ENCODE data around the gene CCDC7.
"Not testable (repeated sequence)": the region's sequence is repeated elsewhere in the genome, so short reads cannot be mapped to it uniquely, and the experiment has no call there.

CCDC7 gene

GRCh38 chr10:32891261-32891660 lies 445.3 kb downstream of the CCDC7 start:
- DNase-seq, result no peak

DNA sequence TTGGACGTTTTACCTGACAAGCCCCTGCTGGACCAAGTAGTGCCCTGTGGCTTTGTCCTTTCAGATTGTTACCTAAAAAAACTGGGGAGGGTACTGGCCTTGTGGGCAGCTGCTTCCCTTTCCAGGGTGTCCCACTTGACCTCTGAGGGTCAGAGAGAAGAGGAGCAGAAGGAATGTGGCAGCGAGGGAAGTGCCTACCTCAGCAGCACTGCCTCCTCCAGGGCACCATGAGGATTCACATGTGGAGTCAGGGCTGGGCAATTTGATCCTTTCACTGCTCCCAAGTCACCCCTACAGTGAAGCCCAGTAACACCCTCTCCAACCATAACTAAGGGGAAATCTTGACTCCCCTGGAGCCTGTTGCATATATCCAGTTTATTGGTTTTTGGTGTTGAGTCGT lies 447.5 kb downstream of the CCDC7 start:
- no peak for DNase-seq

DNA sequence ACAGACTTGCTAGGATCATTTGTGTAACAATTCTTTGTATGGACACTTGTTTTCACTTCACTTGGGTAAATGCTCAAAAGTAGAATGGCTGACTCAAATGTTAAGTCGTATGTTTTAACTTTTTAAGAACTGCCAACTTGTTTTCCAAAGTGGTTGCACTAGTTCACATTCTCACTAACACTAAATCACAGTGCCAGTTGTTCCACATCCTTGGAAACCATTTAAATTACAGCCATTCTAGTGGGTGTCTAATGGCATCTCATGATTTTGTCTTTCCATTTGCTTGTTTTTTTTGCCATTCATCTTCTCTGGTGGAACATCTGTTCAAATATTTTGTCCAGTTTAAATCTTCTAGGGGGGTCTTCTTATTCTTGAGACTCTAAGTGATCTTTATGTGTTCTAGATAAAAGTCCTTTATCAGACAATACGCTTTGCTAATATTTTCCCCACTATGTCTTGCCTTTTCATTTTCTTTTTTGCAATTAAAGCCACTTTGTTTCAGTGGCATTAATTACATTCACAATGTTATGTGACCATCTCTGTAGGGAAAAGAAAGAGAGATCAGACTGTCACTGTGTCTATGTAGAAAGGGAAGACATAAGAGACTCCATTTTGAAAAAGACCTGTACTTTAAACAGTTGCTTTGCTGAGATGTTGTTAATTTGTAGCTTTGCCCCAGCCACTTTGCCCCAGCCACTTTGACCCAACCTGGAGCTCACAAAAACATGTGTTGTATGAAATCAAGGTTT lies 448.1 kb downstream of the CCDC7 start:
- DNase-seq, result no peak

DNA sequence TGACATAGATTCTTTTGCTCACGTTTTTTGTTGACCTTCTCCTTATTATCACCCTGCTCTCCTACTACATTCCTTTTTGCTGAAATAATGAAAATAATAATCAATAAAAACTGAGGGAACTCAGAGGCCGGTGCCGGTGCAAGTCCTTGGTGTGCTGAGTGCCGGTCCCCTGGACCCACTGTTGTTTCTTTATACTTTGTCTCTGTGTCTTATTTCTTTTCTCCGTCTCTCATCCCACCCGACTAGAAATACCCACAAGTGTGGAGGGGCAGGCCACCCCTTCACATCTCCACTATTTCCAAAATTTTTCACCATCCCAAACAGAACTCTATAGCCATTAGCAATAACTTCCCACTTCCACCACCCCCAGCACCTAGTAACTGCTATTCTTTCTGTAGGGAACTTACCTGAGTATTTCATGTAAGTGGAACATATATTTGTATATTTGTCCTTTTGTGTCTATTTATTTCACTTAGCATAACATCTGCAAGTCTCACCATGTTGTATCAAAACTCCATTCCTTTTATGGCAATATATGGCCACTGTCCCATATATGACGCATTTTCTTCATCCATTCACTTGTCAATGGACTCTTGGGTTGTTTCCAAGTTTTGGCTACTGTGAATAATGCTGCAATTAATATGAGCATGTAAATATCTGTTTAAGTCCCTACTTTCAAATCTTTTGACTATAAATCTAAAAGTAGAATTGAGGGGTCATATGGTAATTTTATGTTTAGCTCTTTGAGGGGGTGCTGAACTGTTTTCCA lies 449.4 kb downstream of the CCDC7 start:
- not testable (repeated sequence) for DNase-seq

DNA sequence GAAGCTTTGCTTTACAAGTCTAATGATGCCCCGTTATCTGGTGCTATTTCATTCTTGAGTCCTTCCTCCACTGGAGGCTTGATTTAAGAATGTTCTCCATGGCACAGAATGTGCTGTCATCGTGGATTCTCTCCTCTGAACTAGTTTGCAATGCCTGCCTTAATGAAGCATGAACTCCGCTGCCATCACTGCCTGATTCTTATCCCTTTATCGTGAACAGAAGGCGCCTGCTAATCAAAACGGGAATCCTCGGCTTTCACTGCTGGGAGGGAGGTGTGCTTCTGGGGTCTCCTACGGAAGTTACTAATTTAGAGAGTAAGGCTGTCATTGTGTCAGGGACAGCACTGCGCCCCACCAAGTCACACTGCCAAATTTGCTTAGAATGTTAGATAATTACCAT lies 455.9 kb downstream of the CCDC7 start:
- DNase-seq, result no peak

DNA sequence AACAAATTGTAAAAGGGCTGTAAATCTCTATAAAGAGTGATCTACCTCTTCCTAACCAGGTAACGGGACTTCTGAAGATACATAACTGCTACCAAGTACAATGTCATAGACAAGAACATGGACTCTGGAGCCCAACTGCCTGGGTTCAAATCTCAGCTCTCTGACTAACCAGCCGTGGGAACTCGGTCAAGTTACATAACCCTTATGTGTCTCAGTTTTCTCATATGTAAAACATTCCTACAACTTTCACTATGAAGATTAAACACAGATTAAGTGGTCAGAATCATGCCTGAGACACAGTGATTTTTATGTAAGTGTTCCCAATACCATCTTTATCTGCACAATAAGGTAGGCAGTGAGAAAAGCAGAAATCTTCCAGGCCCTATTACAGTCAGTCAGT lies 459.5 kb downstream of the CCDC7 start:
- DNase-seq, result no peak

GRCh38 chr10:32906595-32906994 lies 460.7 kb downstream of the CCDC7 start:
- DNase-seq, result no peak

DNA sequence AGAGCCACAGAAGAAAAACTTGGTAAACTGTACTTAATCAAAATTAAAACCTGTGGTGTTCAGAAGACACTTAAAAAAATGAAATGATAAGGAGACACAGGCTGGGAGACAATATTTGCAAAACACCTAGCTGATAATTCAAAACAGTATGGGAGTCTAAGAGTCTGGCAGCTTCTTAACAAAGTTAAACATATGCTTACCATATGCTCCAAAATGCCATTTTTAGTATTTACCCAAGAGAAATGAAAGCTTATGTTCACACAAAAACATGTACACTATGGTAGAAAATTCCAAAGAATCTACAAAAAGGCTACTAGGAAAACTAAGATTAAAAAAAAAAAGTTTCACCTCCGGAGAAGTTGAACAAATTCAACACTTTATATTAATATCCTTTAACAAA lies 463.5 kb downstream of the CCDC7 start:
- no peak for DNase-seq

DNA sequence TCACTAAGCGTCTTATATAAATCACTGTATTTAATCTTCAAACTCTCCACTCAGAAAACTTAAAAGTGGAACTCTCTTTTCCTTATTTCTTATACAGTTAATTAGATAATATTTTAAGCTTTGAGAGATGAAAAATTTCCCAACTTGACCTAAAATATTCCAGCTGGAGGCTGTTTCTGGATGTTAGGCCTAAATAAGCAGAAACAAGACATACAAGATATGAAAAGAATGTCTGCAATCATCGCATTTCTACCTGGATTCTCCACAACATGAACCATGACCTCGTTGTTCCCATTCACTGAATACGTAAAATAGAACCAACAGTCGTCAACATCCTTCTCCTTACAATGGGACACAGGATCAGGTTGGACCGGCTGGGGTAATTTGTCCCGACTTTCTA lies 464.0 kb downstream of the CCDC7 start:
- DNase-seq, result not testable (repeated sequence)

GRCh38 chr10:32911285-32912016 lies 465.5 kb downstream of the CCDC7 start:
- DNase-seq, result no peak

DNA sequence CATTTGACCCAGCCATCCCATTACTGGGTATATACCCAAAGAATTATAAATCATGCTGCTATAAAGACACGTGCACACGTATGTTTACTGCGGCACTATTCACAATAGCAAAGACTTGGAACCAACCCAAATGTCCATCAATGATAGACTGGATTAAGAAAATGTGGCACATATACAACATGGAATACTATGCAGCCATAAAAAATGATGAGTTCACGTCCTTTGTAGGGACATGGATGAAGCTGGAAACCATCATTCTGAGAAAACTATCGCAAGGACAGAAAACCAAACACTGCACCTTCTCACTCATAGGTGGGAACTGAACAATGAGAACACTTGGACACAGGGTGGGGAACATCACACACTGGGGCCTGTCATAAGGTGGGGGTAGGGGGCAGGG lies 471.9 kb downstream of the CCDC7 start:
- DNase-seq, result not testable (repeated sequence)

DNA sequence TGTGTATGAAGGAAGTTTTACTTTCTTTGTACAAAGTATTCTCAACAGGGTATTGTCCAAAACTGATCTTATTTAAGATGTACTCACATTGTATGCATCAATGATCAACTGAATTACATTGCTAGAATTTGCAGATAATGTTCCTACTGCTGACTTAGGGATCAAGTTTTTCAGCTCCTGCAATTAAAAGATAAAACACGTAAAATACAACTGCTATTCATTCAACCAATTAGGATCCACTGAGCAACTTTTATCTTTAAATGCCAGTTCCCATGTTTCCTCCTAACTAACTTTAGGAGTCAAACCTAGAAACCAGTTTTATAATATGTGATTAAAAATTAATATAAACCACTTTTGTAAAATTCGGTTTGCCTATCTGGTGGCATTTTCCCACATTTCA lies 476.2 kb downstream of the CCDC7 start:
- DNase-seq, result no peak

GRCh38 chr10:32923134-32923533 lies 477.2 kb downstream of the CCDC7 start:
- DNase-seq, result no peak

GRCh38 chr10:32923849-32924248 lies 477.9 kb downstream of the CCDC7 start:
- DNase-seq, result no peak
